GM12873 (cell line): Measurements from ENCODE around the gene FAM53B.

ENCODE experiments used
- TF ChIP-seq, protein P1 (sequence below): IDR thresholded peaks from 2 replicates; pipeline ENCODE4 v1.5.1; 2012; ENCODE audit warnings: low read depth, mild to moderate bottlenecking, moderate library complexity, low read length, control low read depth; ENCODE audit not compliant: insufficient read depth; ENCODE audit errors: missing control alignments

FAM53B gene

DNA sequence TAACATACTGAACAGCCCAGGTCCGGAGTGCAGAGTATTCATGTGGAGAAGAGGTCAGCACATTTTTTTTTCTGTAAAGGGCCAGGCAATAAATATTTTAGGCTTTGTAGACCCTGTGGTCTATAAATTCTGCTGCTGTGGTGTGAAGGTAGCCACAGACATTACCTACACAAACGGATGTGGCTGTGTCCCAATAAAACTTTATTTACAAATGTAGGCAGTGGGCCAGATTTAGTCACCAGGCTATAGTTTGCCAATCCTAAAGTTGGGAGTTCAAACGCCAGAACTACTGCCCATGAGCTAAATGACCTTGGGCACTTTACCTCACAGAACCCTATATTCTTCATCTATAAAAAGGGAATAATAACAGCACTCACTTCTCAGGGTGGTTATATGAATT lies 13.4 kb downstream of the FAM53B start:
- TF ChIP-seq, protein P1, sequence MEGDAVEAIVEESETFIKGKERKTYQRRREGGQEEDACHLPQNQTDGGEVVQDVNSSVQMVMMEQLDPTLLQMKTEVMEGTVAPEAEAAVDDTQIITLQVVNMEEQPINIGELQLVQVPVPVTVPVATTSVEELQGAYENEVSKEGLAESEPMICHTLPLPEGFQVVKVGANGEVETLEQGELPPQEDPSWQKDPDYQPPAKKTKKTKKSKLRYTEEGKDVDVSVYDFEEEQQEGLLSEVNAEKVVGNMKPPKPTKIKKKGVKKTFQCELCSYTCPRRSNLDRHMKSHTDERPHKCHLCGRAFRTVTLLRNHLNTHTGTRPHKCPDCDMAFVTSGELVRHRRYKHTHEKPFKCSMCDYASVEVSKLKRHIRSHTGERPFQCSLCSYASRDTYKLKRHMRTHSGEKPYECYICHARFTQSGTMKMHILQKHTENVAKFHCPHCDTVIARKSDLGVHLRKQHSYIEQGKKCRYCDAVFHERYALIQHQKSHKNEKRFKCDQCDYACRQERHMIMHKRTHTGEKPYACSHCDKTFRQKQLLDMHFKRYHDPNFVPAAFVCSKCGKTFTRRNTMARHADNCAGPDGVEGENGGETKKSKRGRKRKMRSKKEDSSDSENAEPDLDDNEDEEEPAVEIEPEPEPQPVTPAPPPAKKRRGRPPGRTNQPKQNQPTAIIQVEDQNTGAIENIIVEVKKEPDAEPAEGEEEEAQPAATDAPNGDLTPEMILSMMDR = no peak

DNA sequence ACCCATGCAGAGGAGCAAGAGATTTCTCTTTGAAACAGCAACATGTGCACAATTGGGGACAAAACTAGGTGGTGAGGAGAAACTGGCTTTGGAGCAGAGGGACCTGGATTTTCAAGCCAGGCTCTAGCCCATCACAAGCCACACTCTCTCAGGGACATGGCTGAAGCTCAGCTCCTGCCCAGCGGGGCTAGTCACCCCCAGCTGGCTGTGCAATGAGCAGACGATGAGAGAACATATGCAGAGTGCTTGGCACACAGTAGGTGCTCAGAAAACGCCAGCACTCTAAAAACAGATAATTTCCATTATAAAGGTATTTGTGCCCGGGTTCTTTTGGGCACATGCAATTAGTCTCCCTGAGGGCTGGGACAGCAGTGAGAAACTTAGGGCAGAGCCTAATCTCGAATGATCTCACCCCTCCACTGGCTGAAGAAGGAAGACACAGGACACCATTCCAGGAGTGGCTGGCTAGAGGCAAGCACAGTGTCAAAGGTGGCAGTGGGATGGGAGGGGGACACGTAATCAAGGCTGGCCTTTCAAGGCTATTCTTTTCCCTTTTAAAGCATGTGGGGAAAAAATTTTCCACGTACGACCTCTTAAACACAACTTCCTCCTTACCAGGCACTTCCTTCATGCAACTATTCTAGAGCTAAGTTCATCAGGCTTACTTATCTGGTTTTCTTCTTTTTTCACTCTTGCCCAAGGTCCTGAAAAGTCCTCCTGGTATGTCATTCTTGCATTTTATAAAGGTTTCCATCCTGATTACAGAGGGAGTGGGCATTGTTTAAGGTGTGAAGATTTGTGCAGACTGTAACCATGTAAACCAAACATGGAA lies 15.1 kb downstream of the FAM53B start:
- TF ChIP-seq, protein P1 = no peak

DNA sequence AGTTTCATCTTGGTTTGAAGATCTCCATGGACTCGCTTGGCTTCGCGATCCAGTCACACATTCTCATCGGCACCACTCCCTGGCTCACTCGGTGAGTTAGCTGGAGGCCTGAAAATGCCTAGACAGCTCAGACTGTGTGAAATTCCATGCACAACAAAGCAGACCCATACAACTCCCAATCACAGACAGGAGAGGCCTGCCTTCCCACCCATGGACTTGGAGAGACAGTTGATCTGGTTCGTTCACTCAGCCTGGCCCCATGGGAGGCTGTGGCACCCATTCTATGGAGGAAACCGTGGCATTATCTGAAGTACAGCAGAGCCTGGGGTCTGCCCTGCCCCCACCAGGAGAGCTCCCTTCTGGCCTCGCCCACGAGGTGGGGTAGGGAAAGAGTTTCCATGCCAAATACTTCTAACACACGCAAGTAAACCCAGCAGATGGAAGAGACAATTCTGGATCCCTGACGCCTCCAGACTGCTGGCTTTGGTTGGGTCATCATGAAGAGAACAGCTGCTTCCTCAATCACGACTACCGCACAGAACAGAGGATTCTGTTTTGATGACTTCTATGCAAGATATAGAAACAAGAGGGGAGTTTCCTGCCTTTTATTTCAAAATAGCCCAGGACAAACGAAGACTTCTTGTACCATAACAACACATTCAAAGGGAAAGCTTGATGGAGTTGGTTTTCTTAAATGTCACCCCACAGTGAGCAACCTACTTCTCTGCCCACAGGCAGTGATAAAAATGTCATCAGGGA lies 15.9 kb downstream of the FAM53B start:
- TF ChIP-seq, protein P1 = no peak

DNA sequence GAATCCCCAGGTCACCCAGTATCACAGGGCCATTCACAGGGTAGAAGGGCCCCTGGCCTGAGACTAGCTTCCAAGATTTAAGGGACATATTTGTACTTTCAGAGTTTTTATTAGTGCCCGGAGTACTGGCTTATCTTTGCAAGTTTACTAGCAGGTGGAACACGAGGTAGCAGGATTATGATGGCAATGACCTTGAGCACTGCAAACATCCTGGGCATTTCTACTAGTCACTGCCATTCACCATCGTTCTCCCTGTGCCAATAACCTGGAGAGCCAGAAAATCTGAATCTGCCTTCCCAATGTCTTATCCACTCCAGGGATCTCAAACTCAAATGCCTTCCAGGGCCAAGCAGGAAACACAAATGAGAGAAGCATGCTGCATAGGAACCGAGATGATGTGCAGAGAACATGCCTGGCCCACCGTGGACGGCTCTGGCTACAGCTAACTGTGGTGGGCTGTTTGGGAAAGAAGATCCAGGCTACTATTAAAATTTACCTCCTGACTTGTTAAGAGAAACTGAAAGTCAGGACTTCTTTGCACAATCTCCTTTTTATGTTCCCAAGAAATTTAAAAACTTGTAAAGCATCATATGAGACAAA lies 16.7 kb downstream of the FAM53B start:
- TF ChIP-seq, protein P1 = no peak

DNA sequence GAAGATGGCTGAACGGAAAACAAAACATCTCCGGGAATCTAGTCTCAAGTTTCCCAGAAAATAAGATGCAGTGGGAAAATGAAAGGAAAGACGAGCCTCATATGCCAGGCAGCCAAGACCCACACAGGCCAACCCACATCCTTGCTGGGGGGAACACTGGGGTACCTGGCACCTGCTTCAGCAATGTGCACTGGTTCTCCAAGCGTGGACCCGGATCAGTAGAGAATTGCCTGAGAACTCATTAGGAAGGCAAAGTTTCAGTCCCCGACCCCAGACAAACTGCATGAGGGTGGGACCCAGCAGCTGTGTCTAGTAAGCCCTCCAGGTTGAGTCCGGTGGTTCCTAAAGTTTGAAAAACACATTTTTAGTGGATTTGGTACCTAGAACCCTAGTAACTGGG lies 18.4 kb downstream of the FAM53B start:
- TF ChIP-seq, protein P1 = no peak

DNA sequence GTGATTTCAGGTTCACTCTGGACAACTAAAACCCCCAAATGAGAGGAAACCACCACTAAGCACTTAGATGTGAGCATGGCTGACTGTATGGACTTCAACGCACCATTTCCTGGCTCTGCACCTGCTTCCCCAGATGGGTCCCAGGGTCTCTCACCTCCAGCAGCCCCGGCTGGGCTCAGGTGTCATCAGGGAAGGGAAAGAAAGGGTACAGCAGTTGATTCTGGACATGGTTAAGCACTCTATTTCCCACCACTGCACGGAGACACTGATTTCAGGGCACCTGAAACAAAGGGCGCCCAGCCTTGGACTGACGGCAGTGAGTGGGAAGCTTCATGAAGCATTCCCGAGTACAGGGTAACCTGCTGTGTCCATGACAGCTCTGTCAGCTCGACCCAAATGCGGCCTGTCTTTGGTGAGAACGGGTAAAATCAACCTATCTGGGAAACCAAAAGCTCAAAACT lies 19.0 kb downstream of the FAM53B start:
- TF ChIP-seq, protein P1 = no peak
